HepG2 (cell line): ENCODE measurements around the gene FAM13B. TPM values are rescaled to one million over a fixed set of nuclear protein-coding genes. Genes with fewer than 3 reads are reported as not detected.

Source experiments
- ATAC-seq: fragments of 200-7000 bp; cut with Tn5 transposase; 3 replicates; pipeline ENCODE4 v1.9.1; 2020; ENCODE audit warnings: mild to moderate bottlenecking, moderate library complexity
- BruUV-seq: library from RNA; stranded (reverse); fragments of 400-500 nt; replicated peaks from 2 replicates; lab custom pipeline; 2021; lab: Mats Ljungman, UMichigan
- CTCF ChIA-PET: fragments of 300-600 bp; formaldehyde crosslinking; extraction: SDS; loops from one replicate; lab custom pipeline; 2021; ENCODE audit warnings: low total read pairs, inconsistent platforms, low intra/inter-chr PET ratio; lab: Yijun Ruan, JAX
- POLR2A ChIA-PET: fragments of 350-600 bp; sonication (Branson Sonifier 250); formaldehyde crosslinking; loops from one replicate; lab custom pipeline; 2020; ENCODE audit warnings: antibody characterized with exemption, inconsistent platforms; lab: Yijun Ruan, JAX
- DNase-seq: peaks from one replicate; pipeline ENCODE4 v3.0.0-alpha.2; 2015; ENCODE audit warnings: low spot score
- FAIRE-seq: peaks from 3 replicates; lab custom pipeline; 2011; peaks lifted over from hg19 to GRCh38; lab: Jason Lieb, UNC
- H2AFZ ChIP-seq: one replicate; pipeline ENCODE4 v1.6.1; 2011; ENCODE audit warnings: low read length, inconsistent platforms
- H3K27ac ChIP-seq: fragments of 300-600 bp; 3 replicates; pipeline ENCODE4 v1.8.0; 2011; ENCODE audit warnings: mixed run types, mild to moderate bottlenecking, mixed read lengths, low read length, inconsistent platforms; ENCODE audit not compliant: insufficient read depth; ENCODE audit errors: extremely low read length
- H3K27me3 ChIP-seq, 2 experiments: fragments of 200-600 bp in 1 of 2; 2 replicates in 1 of 2; 3 replicates in 1 of 2; pipeline versions ENCODE4 v1.6.0 to v1.8.0; 2011; ENCODE audit warnings: low read length in 2 of 2, mild to moderate bottlenecking in 2 of 2, moderate library complexity in 2 of 2, inconsistent platforms in 1 of 2; ENCODE audit not compliant: insufficient read depth in 2 of 2, control insufficient read depth in 1 of 2
- H3K36me3 ChIP-seq, 2 experiments: fragments of 200-600 bp in 1 of 2; replicated peaks in 1 of 2; 2 replicates in 1 of 2; 3 replicates in 1 of 2; pipeline versions ENCODE4 v1.5.1 to v1.8.0; 2011; ENCODE audit warnings: low read length in 2 of 2, inconsistent platforms in 1 of 2; ENCODE audit not compliant: insufficient read depth in 2 of 2, control insufficient read depth in 1 of 2
- H3K4me1 ChIP-seq: 2 replicates; pipeline ENCODE4 v1.5.1; 2012; ENCODE audit warnings: low read length, inconsistent platforms; ENCODE audit not compliant: insufficient read depth
- H3K4me2 ChIP-seq: 2 replicates; pipeline ENCODE4 v1.6.0; 2011; ENCODE audit warnings: low read depth, low read length, inconsistent platforms
- H3K4me3 ChIP-seq, 3 experiments: fragments of 200-600 bp in 1 of 3; sonication (generic), shearing (Covaris generic) in 1 of 3; replicated peaks in 1 of 3; 2 replicates each; pipeline ENCODE4 v1.5.1; 2011 to 2016; ENCODE audit warnings: low read length in 3 of 3, inconsistent platforms in 2 of 3, low read depth in 2 of 3, mild to moderate bottlenecking in 2 of 3, control low read depth in 1 of 3, mixed read lengths in 1 of 3; ENCODE audit not compliant: insufficient read depth in 1 of 3
- H3K79me2 ChIP-seq: one replicate; pipeline ENCODE4 v1.6.1; 2011; ENCODE audit warnings: low read length, inconsistent platforms; ENCODE audit not compliant: insufficient read depth
- H3K9ac ChIP-seq: 2 replicates; pipeline ENCODE4 v1.6.0; 2011; ENCODE audit warnings: mild to moderate bottlenecking, low read depth, low read length, inconsistent platforms; ENCODE audit not compliant: insufficient read depth
- H3K9me3 ChIP-seq: 2 replicates; pipeline ENCODE4 v1.5.1; 2012; ENCODE audit warnings: mild to moderate bottlenecking, low read length
- H4K20me1 ChIP-seq: 2 replicates; pipeline ENCODE4 v1.6.0; 2011; ENCODE audit warnings: inconsistent platforms, mild to moderate bottlenecking, low read length, moderate library complexity; ENCODE audit not compliant: insufficient read depth
- ARID5B ChIP-seq: IDR thresholded peaks from 2 replicates; pipeline ENCODE4 v1.4.0; 2020; ENCODE audit warnings: mild to moderate bottlenecking, missing genetic modification reagents
- CREB1 ChIP-seq, 2 experiments: fragments of 450-650 bp in 1 of 2; IDR thresholded peaks; 2 replicates each; pipeline ENCODE4 v1.6.1; 2016 to 2017; ENCODE audit warnings: control low read depth in 1 of 2, mild to moderate bottlenecking in 1 of 2, missing compliant biosample characterization in 1 of 2, missing genetic modification characterization in 1 of 2
- GPN1 ChIP-seq: sonication (generic); formaldehyde crosslinking; IDR thresholded peaks from 2 replicates; pipeline ENCODE4 v1.5.1; 2020; ENCODE audit warnings: missing genetic modification reagents, borderline replicate concordance
- GTF3A ChIP-seq: sonication (generic); formaldehyde crosslinking; conservative IDR thresholded peaks from 2 replicates; pipeline ENCODE4 v1.4.0; 2020; ENCODE audit warnings: mild to moderate bottlenecking, missing genetic modification reagents
- POLR2AphosphoS2 ChIP-seq: IDR thresholded peaks from 2 replicates; pipeline ENCODE4 v1.6.1; 2011; ENCODE audit warnings: low read depth, low read length, improper control_type of control experiment
- ZNF3 ChIP-seq: IDR thresholded peaks from 2 replicates; pipeline ENCODE4 v1.7.0; 2017; ENCODE audit warnings: inconsistent platforms
- ZNF367 ChIP-seq: sonication (generic); formaldehyde crosslinking; IDR thresholded peaks from 2 replicates; pipeline ENCODE4 v1.4.0; 2020; ENCODE audit warnings: missing genetic modification reagents, borderline replicate concordance
- ZNF382 ChIP-seq: sonication (generic); formaldehyde crosslinking; IDR thresholded peaks from 2 replicates; pipeline ENCODE4 v1.5.0; 2020; ENCODE audit warnings: missing genetic modification reagents, mild to moderate bottlenecking, borderline replicate concordance
- ZNF557 ChIP-seq: sonication (generic); formaldehyde crosslinking; IDR thresholded peaks from 2 replicates; pipeline ENCODE4 v1.4.0; 2020; ENCODE audit warnings: missing genetic modification reagents
- ZNF598 ChIP-seq: sonication (generic); formaldehyde crosslinking; IDR thresholded peaks from 2 replicates; pipeline ENCODE4 v1.5.1; 2020; ENCODE audit warnings: mild to moderate bottlenecking, missing genetic modification reagents, borderline replicate concordance
- ZNF674 ChIP-seq: sonication (generic); formaldehyde crosslinking; IDR thresholded peaks from 2 replicates; pipeline ENCODE4 v1.5.0; 2020; ENCODE audit warnings: low read depth, mild to moderate bottlenecking, missing genetic modification reagents
- WGBS: methylation state at CpG from one replicate; pipeline ENCODE4 v1.1.6; 2017; ENCODE audit warnings: low lambda C conversion rate; 5-methylcytosine and 5-hydroxymethylcytosine counted together
- in situ Hi-C: cut with HindIII; loops from 2 replicates; pipeline ENCODE4 v1.10.0; 2017; ENCODE audit warnings: low pct_unique_long_range_greater_than_20kb; ENCODE audit not compliant: extremely low pct_ligation_motif_present
- intact Hi-C: fragments of 100-400 bp; cut with micrococcal nuclease; formaldehyde crosslinking; loops from one replicate; pipeline ENCODE4 v1.10.0; 2022; ENCODE audit not compliant: unreplicated experiment
- polyA plus RNA-seq, 8 experiments: library from polyadenylated mRNA; depleted of rRNA in 3 of 8; stranded (reverse) in 7 of 8; unstranded in 1 of 8; fragments of >200 nt; fragmentation: Illumina TruSeq in 4 of 8; extraction: Trizol in 4 of 8; gene quantifications; 2 replicates each; pipeline versions ENCODE4 v1.2.1 to v1.2.3, GENCODE V29; 2011 to 2016; ENCODE audit warnings: low read depth in 4 of 8, missing spikeins in 1 of 8, mixed read lengths in 1 of 8; ENCODE audit not compliant: insufficient read depth in 1 of 8
- total RNA-seq, 5 experiments: library from RNA; depleted of rRNA; stranded (reverse); fragments of >200 nt; fragmentation: Illumina TruSeq; extraction: Trizol; gene quantifications; 2 replicates each; pipeline ENCODE4 v1.2.3, GENCODE V29; 2016; ENCODE audit warnings: low read depth in 1 of 5
- TF ChIP-seq, protein P1 (sequence below): sonication (generic); formaldehyde crosslinking; IDR thresholded peaks from 2 replicates; pipeline ENCODE4 v1.8.1; 2023; ENCODE audit warnings: mild to moderate bottlenecking, moderate library complexity, missing genetic modification reagents
- TF ChIP-seq, protein P2 (sequence below): sonication (generic); formaldehyde crosslinking; IDR thresholded peaks from 2 replicates; pipeline ENCODE4 v1.4.0; 2020; ENCODE audit warnings: mild to moderate bottlenecking, missing genetic modification reagents

Gene FAM13B
- total and polyA plus RNA-seq, 2 of the 13 experiments (the other 11 are each of a cell fraction or from before 2014, with no cell fraction given), result 6.9 to 11.5 TPM

DNA sequence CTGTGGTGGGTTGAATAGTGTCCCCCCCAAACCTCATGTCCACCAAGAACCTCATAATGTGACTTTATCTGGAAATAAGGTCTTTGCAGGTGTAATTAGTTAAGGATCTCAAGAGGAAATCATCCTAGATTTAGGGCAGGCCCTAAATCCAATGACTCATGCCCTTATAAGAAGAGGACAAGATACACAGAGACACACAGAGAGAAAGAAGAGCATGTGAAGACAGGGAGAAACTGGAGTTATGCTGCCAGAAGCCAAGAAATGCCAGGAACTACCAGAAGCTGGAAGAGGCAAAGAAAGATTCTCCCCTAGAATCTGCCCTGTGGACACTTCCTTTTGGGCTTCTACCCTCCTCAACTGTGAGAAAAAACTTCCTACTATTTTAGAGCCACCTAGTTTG lies 8.8 kb downstream of the FAM13B start:
- H3K79me2 ChIP-seq, result peaks cover 84% of the 10 kb centered on the region
- H2AFZ ChIP-seq, result no peak overlapping the region
- peaks cover 0 to 7% of the 10 kb centered on the region in 2 experiments; a peak in 1 of 5 replicates for H3K36me3 ChIP-seq
- H3K4me2 ChIP-seq, result no peak overlapping the region
- in situ Hi-C loops (no loop called here), intact Hi-C loops (no loop called here)
- ChIA-PET CTCF (no interaction called here), POLR2A (no interaction called here)
- no peaks in the 10 kb centered on the region for H3K9me3 ChIP-seq
- no peak for ATAC-seq
- H3K4me3 ChIP-seq, result no peak overlapping the region
- H3K4me1 ChIP-seq, result peaks cover 32% of the 10 kb centered on the region
- no peak overlapping the region for H3K9ac ChIP-seq
- no TSS peak for BruUV-seq
- DNase-seq, result no peak
- no peak overlapping the region for H3K27ac ChIP-seq
- no peak for FAIRE-seq
- peaks cover 30% of the 10 kb centered on the region for H4K20me1 ChIP-seq
- no peak for TF ChIP-seq CREB1 (IDR thresholded peaks at IDR 0.05)
- TF ChIP-seq CREB1 (CRISPR knock-in tag; IDR thresholded peaks at IDR 0.05), result no peak
- no peaks in the 10 kb centered on the region for H3K27me3 ChIP-seq

DNA sequence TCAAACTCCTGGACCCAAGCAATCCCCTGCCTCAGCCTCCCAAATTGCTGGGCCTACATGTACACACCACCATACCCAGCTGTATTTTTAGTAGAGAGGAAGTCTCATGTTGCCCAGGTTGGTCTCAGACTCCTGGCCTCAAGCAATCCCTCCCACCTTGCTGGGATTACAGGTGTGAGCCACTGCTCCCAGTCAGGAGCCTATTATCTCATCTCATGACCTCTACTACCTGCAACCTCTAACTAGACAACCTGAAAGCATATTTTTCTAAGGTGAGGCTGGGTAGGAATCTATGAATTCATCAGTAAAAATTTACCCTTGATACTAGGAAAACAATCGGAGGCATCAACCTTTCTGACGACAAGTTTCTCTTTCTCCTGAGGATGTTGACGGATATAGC lies 10.0 kb downstream of the FAM13B start:
- no TSS peak for BruUV-seq
- intact Hi-C loops, result no loop called here
- H2AFZ ChIP-seq, result no peak overlapping the region
- H3K79me2 ChIP-seq, result peaks cover 72% of the 10 kb centered on the region
- in situ Hi-C loops, result no loop called here
- H3K27me3 ChIP-seq, result no peaks in the 10 kb centered on the region
- H3K9me3 ChIP-seq, result no peaks in the 10 kb centered on the region
- ChIA-PET POLR2A (no interaction called here), CTCF (no interaction called here)
- H3K4me3 ChIP-seq, result no peak overlapping the region
- no peak for DNase-seq
- H3K9ac ChIP-seq, result no peak overlapping the region
- peaks cover 32% of the 10 kb centered on the region for H3K4me1 ChIP-seq
- no peak for FAIRE-seq
- WGBS, result 94% methylated on average over 3 of the region's 3 CpGs
- ATAC-seq, result no peak
- H3K4me2 ChIP-seq, result no peak overlapping the region
- H4K20me1 ChIP-seq, result peaks cover 22% of the 10 kb centered on the region
- H3K27ac ChIP-seq, result no peak overlapping the region
- H3K36me3 ChIP-seq, result peaks cover 0 to 16% of the 10 kb centered on the region in 2 experiments; a peak in 3 of 5 replicates
- TF ChIP-seq ARID5B (CRISPR knock-in tag) (no peak), ZNF3 (no peak), ZNF557 (no peak), GPN1 (no peak), POLR2AphosphoS2 (no peak), ZNF367 (CRISPR knock-in tag) (no peak), GTF3A (CRISPR knock-in tag) (no peak), ZNF598 (CRISPR knock-in tag) (no peak), ZNF382 (CRISPR knock-in tag) (no peak), ZNF674 (no peak)
- TF ChIP-seq, protein P1, sequence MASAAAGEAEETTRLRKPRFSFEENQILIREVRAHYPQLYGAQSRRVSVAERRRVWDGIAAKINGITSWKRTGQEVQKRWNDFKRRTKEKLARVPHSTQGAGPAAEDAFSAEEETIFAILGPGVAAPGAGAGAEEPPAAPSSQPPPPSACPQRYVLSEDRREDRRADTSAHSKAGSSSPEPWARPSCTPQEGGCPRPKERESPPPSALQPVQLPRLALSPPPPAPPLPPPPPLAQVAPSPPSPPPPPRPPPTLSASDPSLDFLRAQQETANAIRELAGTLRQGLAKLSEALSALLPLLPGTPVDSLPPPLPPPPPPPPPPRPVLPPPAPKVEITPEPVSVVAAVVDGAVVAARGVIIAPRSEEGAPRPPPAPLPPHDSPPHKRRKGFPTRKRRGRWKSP (CRISPR knock-in tag), result no peak
- TF ChIP-seq, protein P2, sequence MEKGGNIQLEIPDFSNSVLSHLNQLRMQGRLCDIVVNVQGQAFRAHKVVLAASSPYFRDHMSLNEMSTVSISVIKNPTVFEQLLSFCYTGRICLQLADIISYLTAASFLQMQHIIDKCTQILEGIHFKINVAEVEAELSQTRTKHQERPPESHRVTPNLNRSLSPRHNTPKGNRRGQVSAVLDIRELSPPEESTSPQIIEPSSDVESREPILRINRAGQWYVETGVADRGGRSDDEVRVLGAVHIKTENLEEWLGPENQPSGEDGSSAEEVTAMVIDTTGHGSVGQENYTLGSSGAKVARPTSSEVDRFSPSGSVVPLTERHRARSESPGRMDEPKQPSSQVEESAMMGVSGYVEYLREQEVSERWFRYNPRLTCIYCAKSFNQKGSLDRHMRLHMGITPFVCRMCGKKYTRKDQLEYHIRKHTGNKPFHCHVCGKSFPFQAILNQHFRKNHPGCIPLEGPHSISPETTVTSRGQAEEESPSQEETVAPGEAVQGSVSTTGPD (CRISPR knock-in tag), result no peak
